ENCODE results near the gene DMP1.

The DMP1 gene

GRCh38 chr4:87649980-87650379, at the start of gene DMP1:
TSS of gene DMP1 (plus strand) at chr4:87650280. CDS start at chr4:87656493, 6,213 bp downstream.
- no peaks in the 10 kb centered on the region for H3K36me3 Mint-ChIP-seq
- ATAC-seq (no peak), DNase-seq (ENCODE audit: low spot score in 2 of 2) (no peak)
- no peaks in the 10 kb centered on the region for H3K9me3 Mint-ChIP-seq
- no peaks in the 10 kb centered on the region for H3K4me1 Mint-ChIP-seq
- H3K27ac Mint-ChIP-seq: no peak within 1 kb of the TSS
- no peak within 1 kb of the TSS for H3K4me3 Mint-ChIP-seq

GRCh38 chr4:87601361-87601760, 48.7 kb upstream of the DMP1 start:
- Mint-ChIP-seq H3K27ac (no peak overlapping the region), H3K9me3 (no peaks in the 10 kb centered on the region), H3K36me3 (no peaks in the 10 kb centered on the region), H3K4me3 (no peak overlapping the region), H3K4me1 (no peaks in the 10 kb centered on the region)
- ATAC-seq (no peak), DNase-seq (ENCODE audit: low spot score in 2 of 2) (no peak)

GRCh38 chr4:87608229-87608628, 41.9 kb upstream of the DMP1 start, which contains the start of gene DSPP:
TSS of gene DSPP (plus strand) at chr4:87608529. CDS start at chr4:87610909, 2,380 bp downstream.
- ATAC-seq (no peak), DNase-seq (ENCODE audit: low spot score in 2 of 2) (no peak)
- H3K4me1 Mint-ChIP-seq: no peaks in the 10 kb centered on the region
- H3K4me3 Mint-ChIP-seq: no peak within 1 kb of the TSS
- no peak within 1 kb of the TSS for H3K27ac Mint-ChIP-seq
- H3K36me3 Mint-ChIP-seq: no peaks in the 10 kb centered on the region
- H3K9me3 Mint-ChIP-seq: no peaks in the 10 kb centered on the region

- H3K4me3 Mint-ChIP-seq: no peak overlapping the region
Observed at GRCh38 chr4:87614292-87614890, 35.7 kb upstream of the DMP1 start.

GRCh38 chr4:87616268-87616667, 33.8 kb upstream of the DMP1 start:
- Mint-ChIP-seq H3K4me3 (no peak overlapping the region), H3K9me3 (no peaks in the 10 kb centered on the region), H3K27ac (no peak overlapping the region), H3K36me3 (no peaks in the 10 kb centered on the region), H3K4me1 (no peaks in the 10 kb centered on the region)
- ATAC-seq: no peak
- DNase-seq (ENCODE audit: low spot score in 2 of 2): no peak

More at GRCh38 chr4:87614292-87614890, 35.7 kb upstream of the DMP1 start:
- ATAC-seq (no peak), DNase-seq (ENCODE audit: low spot score in 2 of 2) (no peak)
- Mint-ChIP-seq H3K36me3 (no peaks in the 10 kb centered on the region), H3K4me1 (no peaks in the 10 kb centered on the region), H3K27ac (no peak overlapping the region), H3K9me3 (no peaks in the 10 kb centered on the region)

- H3K4me3 Mint-ChIP-seq: no peak overlapping the region
- H3K36me3 Mint-ChIP-seq: no peaks in the 10 kb centered on the region
- no peak overlapping the region for H3K27ac Mint-ChIP-seq
- no peaks in the 10 kb centered on the region for H3K4me1 Mint-ChIP-seq
- no peaks in the 10 kb centered on the region for H3K9me3 Mint-ChIP-seq
- ATAC-seq (no peak), DNase-seq (ENCODE audit: low spot score in 2 of 2) (no peak)
Observed at GRCh38 chr4:87620086-87620485, 30.0 kb upstream of the DMP1 start.

- H3K4me1 Mint-ChIP-seq: no peaks in the 10 kb centered on the region
Observed at GRCh38 chr4:87620491-87620890, 29.6 kb upstream of the DMP1 start.

GRCh38 chr4:87622303-87622702, 27.8 kb upstream of the DMP1 start:
- Mint-ChIP-seq H3K4me3 (no peak overlapping the region), H3K27ac (no peak overlapping the region), H3K36me3 (no peaks in the 10 kb centered on the region), H3K9me3 (no peaks in the 10 kb centered on the region), H3K4me1 (no peaks in the 10 kb centered on the region)
- DNase-seq (ENCODE audit: low spot score in 2 of 2) (no peak), ATAC-seq (no peak)

More at GRCh38 chr4:87620491-87620890, 29.6 kb upstream of the DMP1 start:
- no peaks in the 10 kb centered on the region for H3K36me3 Mint-ChIP-seq
- no peak for ATAC-seq
- DNase-seq (ENCODE audit: low spot score in 2 of 2): no peak
- no peak overlapping the region for H3K4me3 Mint-ChIP-seq
- no peaks in the 10 kb centered on the region for H3K9me3 Mint-ChIP-seq
- H3K27ac Mint-ChIP-seq: no peak overlapping the region

GRCh38 chr4:87624698-87625097, 25.4 kb upstream of the DMP1 start:
- Mint-ChIP-seq H3K4me3 (no peak overlapping the region), H3K9me3 (no peaks in the 10 kb centered on the region), H3K36me3 (no peaks in the 10 kb centered on the region), H3K4me1 (no peaks in the 10 kb centered on the region), H3K27ac (no peak overlapping the region)
- DNase-seq (ENCODE audit: low spot score in 2 of 2): no peak
- no peak for ATAC-seq

GRCh38 chr4:87631668-87632067, 18.4 kb upstream of the DMP1 start:
- Mint-ChIP-seq H3K9me3 (no peaks in the 10 kb centered on the region), H3K4me1 (no peaks in the 10 kb centered on the region), H3K36me3 (no peaks in the 10 kb centered on the region), H3K4me3 (no peak overlapping the region), H3K27ac (no peak overlapping the region)
- no peak for DNase-seq (ENCODE audit: low spot score in 2 of 2)
- no peak for ATAC-seq

- H3K27ac Mint-ChIP-seq: no peak overlapping the region
- no peak for DNase-seq (ENCODE audit: low spot score in 2 of 2)
Observed at GRCh38 chr4:87632469-87632868, 17.6 kb upstream of the DMP1 start.

GRCh38 chr4:87633243-87633642, 16.8 kb upstream of the DMP1 start:
- ATAC-seq: no peak
- DNase-seq (ENCODE audit: low spot score in 2 of 2): no peak
- Mint-ChIP-seq H3K4me3 (no peak overlapping the region), H3K36me3 (no peaks in the 10 kb centered on the region), H3K9me3 (no peaks in the 10 kb centered on the region), H3K4me1 (no peaks in the 10 kb centered on the region), H3K27ac (no peak overlapping the region)

More at GRCh38 chr4:87632469-87632868, 17.6 kb upstream of the DMP1 start:
- ATAC-seq: no peak
- no peak overlapping the region for H3K4me3 Mint-ChIP-seq
- no peaks in the 10 kb centered on the region for H3K36me3 Mint-ChIP-seq
- no peaks in the 10 kb centered on the region for H3K4me1 Mint-ChIP-seq
- H3K9me3 Mint-ChIP-seq: no peaks in the 10 kb centered on the region

- no peak for ATAC-seq
- no peaks in the 10 kb centered on the region for H3K36me3 Mint-ChIP-seq
Observed at GRCh38 chr4:87644286-87644685, 5.8 kb upstream of the DMP1 start.

GRCh38 chr4:87650938-87651337, 858 bp downstream of the DMP1 start:
- DNase-seq (ENCODE audit: low spot score in 2 of 2) (no peak), ATAC-seq (no peak)
- no peaks in the 10 kb centered on the region for H3K36me3 Mint-ChIP-seq
- H3K4me1 Mint-ChIP-seq: no peaks in the 10 kb centered on the region
- no peak overlapping the region for H3K4me3 Mint-ChIP-seq
- no peaks in the 10 kb centered on the region for H3K9me3 Mint-ChIP-seq
- H3K27ac Mint-ChIP-seq: no peak overlapping the region

More at GRCh38 chr4:87644286-87644685, 5.8 kb upstream of the DMP1 start:
- DNase-seq (ENCODE audit: low spot score in 2 of 2): no peak
- Mint-ChIP-seq H3K4me3 (no peak overlapping the region), H3K9me3 (peaks cover under 1% of the 10 kb centered on the region), H3K27ac (no peak overlapping the region), H3K4me1 (no peaks in the 10 kb centered on the region)

- Mint-ChIP-seq H3K27ac (no peak overlapping the region), H3K4me1 (no peaks in the 10 kb centered on the region), H3K36me3 (no peaks in the 10 kb centered on the region), H3K4me3 (no peak overlapping the region), H3K9me3 (no peaks in the 10 kb centered on the region)
- ATAC-seq (no peak), DNase-seq (ENCODE audit: low spot score in 2 of 2) (no peak)
Observed at GRCh38 chr4:87651941-87652340, 1.9 kb downstream of the DMP1 start.

- DNase-seq (ENCODE audit: low spot score in 2 of 2): no peak
- no peaks in the 10 kb centered on the region for H3K4me1 Mint-ChIP-seq
- ATAC-seq: no peak
- H3K27ac Mint-ChIP-seq: no peak overlapping the region
- H3K4me3 Mint-ChIP-seq: no peak overlapping the region
- H3K9me3 Mint-ChIP-seq: no peaks in the 10 kb centered on the region
- H3K36me3 Mint-ChIP-seq: no peaks in the 10 kb centered on the region
Observed at GRCh38 chr4:87654487-87655044, 4.5 kb downstream of the DMP1 start.

Measured in stimulated activated effector memory CD8-positive, alpha-beta T cell treated with anti-CD3 and anti-CD28 coated beads, Interleukin-12 subunit alpha, Interleukin-12 subunit beta, amount 100 ng/mL, for 72 hours (primary cell).